SK-N-SH (cell line): ENCODE data around the gene HSPA6. TPM values are rescaled to one million over a fixed set of nuclear protein-coding genes. Genes with fewer than 3 reads are reported as not detected.

Source experiments
- CTCF ChIA-PET: fragments of 300-600, 350-600 bp; formaldehyde crosslinking; extraction: SDS; loops from one replicate; lab custom pipeline; 2021; lab: Yijun Ruan, JAX
- POLR2A ChIA-PET: fragments of 350-600 bp; sonication (Branson Sonifier 250); formaldehyde crosslinking; extraction: SDS; loops from one replicate; lab custom pipeline; 2020; ENCODE audit warnings: antibody characterized with exemption, inconsistent platforms; lab: Yijun Ruan, JAX
- DNase-seq: peaks from one replicate; pipeline ENCODE4 v3.0.0; 2012
- H2AFZ ChIP-seq: fragments of 200-600 bp; sonication (generic); 2 replicates; pipeline ENCODE4 v1.8.1; 2016; ENCODE audit warnings: antibody characterized with exemption, mild to moderate bottlenecking, low read depth
- H3F3A ChIP-seq: fragments of 200-600 bp; sonication (generic); replicated peaks from 2 replicates; pipeline ENCODE3; 2016; ENCODE audit warnings: antibody characterized with exemption, mild to moderate bottlenecking; ENCODE audit not compliant: insufficient read depth
- H3K27ac ChIP-seq, 2 experiments: fragments of 200-500 bp in 1 of 2; fragments of 200-600 bp in 1 of 2; sonication (Bioruptor generic) in 1 of 2; sonication (generic), shearing (Covaris generic) in 1 of 2; 2 replicates each; pipeline versions ENCODE4 v1.5.1 to v1.6.1; 2014 to 2016; ENCODE audit warnings: low read depth in 2 of 2, inconsistent platforms in 1 of 2, low read length in 1 of 2, mild to moderate bottlenecking in 1 of 2, mixed read lengths in 1 of 2
- H3K27me3 ChIP-seq: fragments of 200-600 bp; sonication (generic), shearing (Covaris generic); 2 replicates; pipeline ENCODE4 v1.6.1; 2016; ENCODE audit warnings: mixed run types; ENCODE audit not compliant: insufficient read depth
- H3K36me3 ChIP-seq, 2 experiments: fragments of 200-500 bp in 1 of 2; fragments of 200-600 bp in 1 of 2; sonication (Bioruptor generic) in 1 of 2; sonication (generic) in 1 of 2; replicated peaks in 1 of 2; 2 replicates each; pipeline versions ENCODE3 to v1.5.1; 2014 to 2016; ENCODE audit warnings: low read length in 1 of 2, mild to moderate bottlenecking in 1 of 2; ENCODE audit not compliant: insufficient read depth in 2 of 2, control insufficient read depth in 1 of 2
- H3K4me1 ChIP-seq, 2 experiments: fragments of 200-500 bp in 1 of 2; fragments of 200-600 bp in 1 of 2; sonication (Bioruptor generic) in 1 of 2; sonication (generic), shearing (Covaris generic) in 1 of 2; 2 replicates each; pipeline versions ENCODE4 v1.5.1 to v1.6.1; 2014 to 2016; ENCODE audit warnings: low read depth in 1 of 2, low read length in 1 of 2, mixed run types in 1 of 2; ENCODE audit not compliant: insufficient read depth in 2 of 2, control insufficient read depth in 1 of 2
- H3K4me2 ChIP-seq: fragments of 200-600 bp; sonication (generic), shearing (Covaris generic); 2 replicates; pipeline ENCODE4 v1.6.1; 2017; ENCODE audit warnings: mixed run types
- H3K4me3 ChIP-seq, 2 experiments: fragments of 200-500 bp in 1 of 2; fragments of 200-600 bp in 1 of 2; sonication (Bioruptor generic) in 1 of 2; sonication (generic), shearing (Covaris generic) in 1 of 2; 2 replicates each; pipeline versions ENCODE4 v1.5.1 to v1.8.1; 2014 to 2016; ENCODE audit warnings: low read depth in 2 of 2, inconsistent platforms in 1 of 2, low read length in 1 of 2, mild to moderate bottlenecking in 1 of 2, mixed read lengths in 1 of 2, moderate library complexity in 1 of 2
- H3K79me2 ChIP-seq: fragments of 200-600 bp; sonication (generic); 2 replicates; pipeline ENCODE4 v1.8.1; 2017; ENCODE audit warnings: mild to moderate bottlenecking; ENCODE audit not compliant: insufficient read depth
- H3K9ac ChIP-seq: fragments of 200-600 bp; sonication (generic); 2 replicates; pipeline ENCODE4 v1.6.1; 2017; ENCODE audit warnings: mixed run types
- H3K9me2 ChIP-seq: fragments of 200-600 bp; sonication (generic); 2 replicates; pipeline ENCODE4 v1.6.1; 2017; ENCODE audit warnings: mixed run types
- H3K9me3 ChIP-seq: fragments of 200-600 bp; sonication (generic); 2 replicates; pipeline ENCODE4 v1.6.1; 2017; ENCODE audit warnings: mixed run types, mild to moderate bottlenecking, moderate library complexity
- H4K20me1 ChIP-seq: fragments of 200-600 bp; sonication (generic); 2 replicates; pipeline ENCODE4 v1.6.1; 2017; ENCODE audit warnings: mild to moderate bottlenecking, mixed run types; ENCODE audit not compliant: insufficient read depth
- FOSL2 ChIP-seq: IDR thresholded peaks from 2 replicates; pipeline ENCODE4 v1.4.0; 2012; ENCODE audit warnings: low read depth, mild to moderate bottlenecking, moderate library complexity, borderline replicate concordance
- FOXM1 ChIP-seq: IDR thresholded peaks from 2 replicates; pipeline ENCODE4 v1.4.0; 2012; ENCODE audit warnings: low read depth, mild to moderate bottlenecking
- JUND ChIP-seq: IDR thresholded peaks from 2 replicates; pipeline ENCODE4 v1.4.0; 2012
- MEF2A ChIP-seq: IDR thresholded peaks from 2 replicates; pipeline ENCODE4 v1.4.0; 2012; ENCODE audit warnings: low read depth, borderline replicate concordance
- MXI1 ChIP-seq: IDR thresholded peaks from 2 replicates; pipeline ENCODE4 v1.6.1; 2012; ENCODE audit warnings: mild to moderate bottlenecking, low read depth, low read length, improper control_type of control experiment
- NRF1 ChIP-seq: IDR thresholded peaks from 2 replicates; pipeline ENCODE4 v1.6.1; 2012; ENCODE audit warnings: low read depth, mild to moderate bottlenecking, low read length
- RAD21 ChIP-seq: IDR thresholded peaks from 2 replicates; pipeline ENCODE4 v1.6.1; 2012; ENCODE audit warnings: mild to moderate bottlenecking, low read length
- RCOR1 ChIP-seq: fragments of 150-350 bp; IDR thresholded peaks from 2 replicates; pipeline ENCODE4 v1.6.1; 2017; ENCODE audit warnings: antibody characterized with exemption, low read length
- SIN3A ChIP-seq: IDR thresholded peaks from 2 replicates; pipeline ENCODE4 v1.6.1; 2012; ENCODE audit warnings: low read depth, mild to moderate bottlenecking, low read length, moderate library complexity, borderline replicate concordance
- SMC3 ChIP-seq: IDR thresholded peaks from 2 replicates; pipeline ENCODE4 v1.6.1; 2012; ENCODE audit warnings: low read depth, low read length, improper control_type of control experiment
- TAF1 ChIP-seq: IDR thresholded peaks from 2 replicates; pipeline ENCODE4 v1.6.1; 2012; ENCODE audit warnings: low read depth, mild to moderate bottlenecking, low read length, moderate library complexity, borderline replicate concordance
- TCF12 ChIP-seq: IDR thresholded peaks from 2 replicates; pipeline ENCODE4 v1.4.0; 2012
- WGBS: methylation state at CpG from one replicate; pipeline ENCODE4 v1.1.6; 2017; ENCODE audit warnings: low lambda C conversion rate; 5-methylcytosine and 5-hydroxymethylcytosine counted together
- polyA plus RNA-seq, 3 experiments: library from polyadenylated mRNA; depleted of rRNA; stranded (reverse); fragments of >200 nt; gene quantifications; 2 replicates each; pipeline ENCODE4 v1.2.3, GENCODE V29; 2012
- TF ChIP-seq, protein P1 (sequence below): IDR thresholded peaks from 2 replicates; pipeline ENCODE4 v1.4.0; 2012; ENCODE audit warnings: low read depth, borderline replicate concordance

The HSPA6 gene
- polyA plus RNA-seq, 1 of the 3 experiments (the other 2 are of a cell fraction): 0.07 TPM

- ChIA-PET CTCF (no interaction called here), POLR2A (no interaction called here)
- H3F3A ChIP-seq: no peaks in the 10 kb centered on the region
- TF ChIP-seq MXI1: no peak
- TF ChIP-seq SMC3: no peak
- no peak for TF ChIP-seq JUND
- TF ChIP-seq RCOR1: no peak
- no peak for TF ChIP-seq FOXM1
- no peak for TF ChIP-seq FOSL2
- peaks cover 15% of the 10 kb centered on the region for H3K27me3 ChIP-seq
- H3K27ac ChIP-seq: no peak overlapping the region
- H3K9ac ChIP-seq: no peak overlapping the region
- H3K4me3 ChIP-seq: no peak overlapping the region
- DNase-seq: no peak
- H3K9me2 ChIP-seq: no peaks in the 10 kb centered on the region
- no peak overlapping the region for H3K4me2 ChIP-seq
- H3K9me3 ChIP-seq: no peaks in the 10 kb centered on the region
- no peaks in the 10 kb centered on the region for H4K20me1 ChIP-seq
- H3K4me1 ChIP-seq: no peaks in the 10 kb centered on the region
- no peaks in the 10 kb centered on the region for H3K36me3 ChIP-seq
- WGBS: 13% methylated on average over 1 of the region's 1 CpG
- no peak overlapping the region for H2AFZ ChIP-seq
- no peaks in the 10 kb centered on the region for H3K79me2 ChIP-seq
Measured at GRCh38 chr1:161501234-161501633, 23.1 kb upstream of the HSPA6 start.

- no peaks in the 10 kb centered on the region for H3K4me1 ChIP-seq
- no peaks in the 10 kb centered on the region for H4K20me1 ChIP-seq
- 9% methylated on average over 4 of the region's 4 CpGs for WGBS
- POLR2A ChIA-PET: no interaction called here
- no peak for DNase-seq
- H3K79me2 ChIP-seq: no peaks in the 10 kb centered on the region
- H3K27ac ChIP-seq: no peak overlapping the region
- TF ChIP-seq SIN3A (no peak), RCOR1 (no peak), TAF1 (no peak), TCF12 (no peak), FOXM1 (no peak), NRF1 (no peak), SMC3 (no peak), JUND (no peak), MEF2A (no peak), RAD21 (no peak)
- TF ChIP-seq, protein P1, sequence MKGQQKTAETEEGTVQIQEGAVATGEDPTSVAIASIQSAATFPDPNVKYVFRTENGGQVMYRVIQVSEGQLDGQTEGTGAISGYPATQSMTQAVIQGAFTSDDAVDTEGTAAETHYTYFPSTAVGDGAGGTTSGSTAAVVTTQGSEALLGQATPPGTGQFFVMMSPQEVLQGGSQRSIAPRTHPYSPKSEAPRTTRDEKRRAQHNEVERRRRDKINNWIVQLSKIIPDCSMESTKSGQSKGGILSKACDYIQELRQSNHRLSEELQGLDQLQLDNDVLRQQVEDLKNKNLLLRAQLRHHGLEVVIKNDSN: no peak
- H3K36me3 ChIP-seq: no peaks in the 10 kb centered on the region
- CTCF ChIA-PET: no interaction called here
- no peaks in the 10 kb centered on the region for H3F3A ChIP-seq
- H3K9me3 ChIP-seq: no peaks in the 10 kb centered on the region
- no peak overlapping the region for H3K4me2 ChIP-seq
- H3K9me2 ChIP-seq: no peaks in the 10 kb centered on the region
- no peak overlapping the region for H3K4me3 ChIP-seq
- H3K27me3 ChIP-seq: peaks cover 15% of the 10 kb centered on the region
- no peak overlapping the region for H2AFZ ChIP-seq
- no peak overlapping the region for H3K9ac ChIP-seq
Measured at GRCh38 chr1:161502181-161502580, 22.2 kb upstream of the HSPA6 start.
